Neural cell (in vitro differentiated cells): ENCODE measurements around the gene EDIL3.

ENCODE experiments used
- CTCF ChIP-seq: fragments of 450-650 bp; IDR thresholded peaks from 2 replicates; pipeline ENCODE4 v1.5.1; 2014; ENCODE audit warnings: antibody characterized with exemption, mild to moderate bottlenecking, moderate library complexity; ENCODE audit not compliant: poor library complexity, severe bottlenecking
- EP300 ChIP-seq: fragments of 450-650 bp; conservative IDR thresholded peaks from 2 replicates; pipeline ENCODE4 v1.6.1; 2014; ENCODE audit warnings: antibody characterized with exemption, mild to moderate bottlenecking, moderate library complexity; ENCODE audit not compliant: poor library complexity, severe bottlenecking
- EZH2 ChIP-seq: fragments of 200-600, 300-800 bp; shearing (Covaris generic), sonication (generic); IDR thresholded peaks from 2 replicates; pipeline ENCODE4 v1.6.1; 2014; ENCODE audit warnings: antibody characterized with exemption, low read length, borderline replicate concordance, mild to moderate bottlenecking; ENCODE audit not compliant: insufficient read depth, poor library complexity, severe bottlenecking
- SMC3 ChIP-seq: fragments of 450-650 bp; conservative IDR thresholded peaks from 2 replicates; pipeline ENCODE4 v1.6.1; 2014; ENCODE audit warnings: antibody characterized with exemption, mild to moderate bottlenecking, moderate library complexity; ENCODE audit not compliant: poor library complexity
- TAF1 ChIP-seq: IDR thresholded peaks from 2 replicates; pipeline ENCODE4 v1.6.1; 2012; ENCODE audit warnings: low read depth

GRCh38 chr5:84354101-84354500 lies 30.6 kb downstream of the EDIL3 start:
- no peak for TF ChIP-seq EP300
- TF ChIP-seq TAF1 = no peak
- TF ChIP-seq CTCF = no peak
- TF ChIP-seq SMC3 = no peak
- no peak for TF ChIP-seq EZH2
